Smooth muscle cell (in vitro differentiated cells): ENCODE measurements around the gene GTPBP3. TPM values are rescaled to one million over a fixed set of nuclear protein-coding genes. Genes with fewer than 3 reads are reported as not detected.

ENCODE experiments used
- DNase-seq: peaks from one replicate; lab custom pipeline; 2025; ENCODE audit not compliant: unreplicated experiment; lab: John Stamatoyannopoulos, UW
- H2AFZ ChIP-seq: fragments of 200-600 bp; sonication (generic); 2 replicates; pipeline ENCODE4 v1.6.0; 2016; ENCODE audit warnings: antibody characterized with exemption, low read depth, mild to moderate bottlenecking
- H3F3A ChIP-seq: fragments of 200-600 bp; sonication (generic); 2 replicates; pipeline ENCODE4 v1.6.0; 2017; ENCODE audit warnings: antibody characterized with exemption, low read depth
- H3K27ac ChIP-seq: fragments of 200-600 bp; sonication (generic); 2 replicates; pipeline ENCODE4 v1.5.1; 2016; ENCODE audit warnings: low read depth, mild to moderate bottlenecking
- H3K27me3 ChIP-seq: fragments of 200-600 bp; sonication (generic); 2 replicates; pipeline ENCODE4 v1.6.1; 2016; ENCODE audit warnings: low read depth, mild to moderate bottlenecking
- H3K36me3 ChIP-seq: fragments of 200-600 bp; sonication (generic); 2 replicates; pipeline ENCODE4 v1.5.1; 2016; ENCODE audit warnings: low read depth
- H3K4me1 ChIP-seq: fragments of 200-600 bp; sonication (generic); 2 replicates; pipeline ENCODE4 v1.5.1; 2016; ENCODE audit warnings: low read depth
- H3K4me2 ChIP-seq: fragments of 200-600 bp; sonication (generic); 2 replicates; pipeline ENCODE4 v1.6.0; 2016; ENCODE audit warnings: mild to moderate bottlenecking
- H3K4me3 ChIP-seq: fragments of 200-600 bp; sonication (generic); 2 replicates; pipeline ENCODE4 v1.5.1; 2016; ENCODE audit warnings: mild to moderate bottlenecking
- H3K79me2 ChIP-seq: fragments of 200-600 bp; sonication (generic); 2 replicates; pipeline ENCODE4 v1.6.0; 2016; ENCODE audit warnings: low read depth, mild to moderate bottlenecking
- H3K9ac ChIP-seq: fragments of 200-600 bp; sonication (generic); 2 replicates; pipeline ENCODE4 v1.6.0; 2016; ENCODE audit warnings: low read depth
- H3K9me3 ChIP-seq: fragments of 200-600 bp; sonication (generic); replicated peaks from 2 replicates; pipeline ENCODE4 v1.5.1; 2016; ENCODE audit warnings: low read depth
- H4K20me1 ChIP-seq: fragments of 200-600 bp; sonication (generic); 2 replicates; pipeline ENCODE4 v1.6.0; 2016; ENCODE audit warnings: low read depth
- WGBS: methylation state at CpG from one replicate; pipeline ENCODE4 v1.1.7; 2016; ENCODE audit warnings: low lambda C conversion rate; 5-methylcytosine and 5-hydroxymethylcytosine counted together
- polyA plus RNA-seq: library from polyadenylated mRNA; unstranded; fragments of >200 nt; fragmentation: Nextera tagmentation; extraction: Ambion mirVana; gene quantifications from 2 replicates; pipeline ENCODE4 v1.2.1, GENCODE V29; 2016
- total RNA-seq: library from RNA; depleted of rRNA; stranded (reverse); fragments of >200 nt; gene quantifications from 2 replicates; pipeline ENCODE4 v1.2.3, GENCODE V29; 2014
- TF ChIP-seq, protein P1 (sequence below): fragments of 200-600 bp; sonication (generic); IDR thresholded peaks from 2 replicates; pipeline ENCODE4 v1.5.1; 2017; ENCODE audit warnings: borderline replicate concordance, mild to moderate bottlenecking, antibody characterized with exemption; ENCODE audit not compliant: insufficient read depth, poor library complexity, severe bottlenecking

Gene GTPBP3
- total and polyA plus RNA-seq, 2 experiments from 2014 or later = 16.5 to 19.6 TPM

DNA sequence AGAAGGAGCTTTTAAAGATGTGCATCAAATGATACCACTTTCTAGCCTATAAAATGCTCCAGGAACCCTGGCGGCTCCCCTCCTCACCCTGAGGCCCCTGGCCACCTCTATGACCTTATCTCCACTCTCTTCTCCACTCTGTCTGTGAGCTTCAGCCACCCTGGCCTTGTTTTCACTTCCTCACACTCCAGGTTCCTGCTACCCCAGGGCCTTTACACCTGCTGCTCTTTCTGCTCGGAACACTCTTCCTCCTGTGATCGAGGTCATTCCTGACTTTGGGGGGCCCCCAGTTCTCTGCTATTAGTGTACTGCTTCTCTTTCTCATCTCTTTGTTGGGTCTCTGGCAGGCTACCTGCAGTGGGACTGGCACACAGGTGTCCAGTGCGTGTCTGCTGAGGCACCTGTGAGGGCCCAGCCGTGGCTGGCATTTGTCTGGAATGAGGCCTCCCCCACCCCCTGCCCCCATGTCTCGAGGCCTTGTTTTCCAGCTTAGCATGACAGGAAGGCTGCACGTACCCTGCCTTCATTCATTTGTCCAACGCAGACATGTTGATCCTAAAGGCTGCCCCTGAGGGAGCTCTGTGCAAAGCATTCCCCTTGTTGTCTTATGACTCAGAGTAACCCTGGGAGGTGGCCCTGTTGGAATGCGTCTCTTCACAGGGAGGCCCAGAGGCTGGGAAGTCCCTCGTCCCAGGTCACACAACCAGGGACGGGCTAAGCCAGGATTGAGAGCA is 25.7 kb upstream of the GTPBP3 start:
- Histone ChIP-seq H3K36me3 (no peaks in the 10 kb centered on the region), H3K4me1 (peaks cover 10% of the 10 kb centered on the region), H3K9ac (peak overlapping the region; percentile 75), H3K79me2 (peaks cover 36% of the 10 kb centered on the region), H4K20me1 (peaks cover 39% of the 10 kb centered on the region), H3K4me3 (peak overlapping the region; percentile 6), H3K9me3 (no peaks in the 10 kb centered on the region), H3K27me3 (no peaks in the 10 kb centered on the region), H2AFZ (no peak overlapping the region), H3F3A (no peaks in the 10 kb centered on the region), H3K27ac (peak overlapping the region; percentile 93), H3K4me2 (peak overlapping the region; percentile 65)
- 57% methylated on average over 11 of the region's 11 CpGs for WGBS
- TF ChIP-seq, protein P1, sequence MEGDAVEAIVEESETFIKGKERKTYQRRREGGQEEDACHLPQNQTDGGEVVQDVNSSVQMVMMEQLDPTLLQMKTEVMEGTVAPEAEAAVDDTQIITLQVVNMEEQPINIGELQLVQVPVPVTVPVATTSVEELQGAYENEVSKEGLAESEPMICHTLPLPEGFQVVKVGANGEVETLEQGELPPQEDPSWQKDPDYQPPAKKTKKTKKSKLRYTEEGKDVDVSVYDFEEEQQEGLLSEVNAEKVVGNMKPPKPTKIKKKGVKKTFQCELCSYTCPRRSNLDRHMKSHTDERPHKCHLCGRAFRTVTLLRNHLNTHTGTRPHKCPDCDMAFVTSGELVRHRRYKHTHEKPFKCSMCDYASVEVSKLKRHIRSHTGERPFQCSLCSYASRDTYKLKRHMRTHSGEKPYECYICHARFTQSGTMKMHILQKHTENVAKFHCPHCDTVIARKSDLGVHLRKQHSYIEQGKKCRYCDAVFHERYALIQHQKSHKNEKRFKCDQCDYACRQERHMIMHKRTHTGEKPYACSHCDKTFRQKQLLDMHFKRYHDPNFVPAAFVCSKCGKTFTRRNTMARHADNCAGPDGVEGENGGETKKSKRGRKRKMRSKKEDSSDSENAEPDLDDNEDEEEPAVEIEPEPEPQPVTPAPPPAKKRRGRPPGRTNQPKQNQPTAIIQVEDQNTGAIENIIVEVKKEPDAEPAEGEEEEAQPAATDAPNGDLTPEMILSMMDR = no peak
- no peak for DNase-seq

DNA sequence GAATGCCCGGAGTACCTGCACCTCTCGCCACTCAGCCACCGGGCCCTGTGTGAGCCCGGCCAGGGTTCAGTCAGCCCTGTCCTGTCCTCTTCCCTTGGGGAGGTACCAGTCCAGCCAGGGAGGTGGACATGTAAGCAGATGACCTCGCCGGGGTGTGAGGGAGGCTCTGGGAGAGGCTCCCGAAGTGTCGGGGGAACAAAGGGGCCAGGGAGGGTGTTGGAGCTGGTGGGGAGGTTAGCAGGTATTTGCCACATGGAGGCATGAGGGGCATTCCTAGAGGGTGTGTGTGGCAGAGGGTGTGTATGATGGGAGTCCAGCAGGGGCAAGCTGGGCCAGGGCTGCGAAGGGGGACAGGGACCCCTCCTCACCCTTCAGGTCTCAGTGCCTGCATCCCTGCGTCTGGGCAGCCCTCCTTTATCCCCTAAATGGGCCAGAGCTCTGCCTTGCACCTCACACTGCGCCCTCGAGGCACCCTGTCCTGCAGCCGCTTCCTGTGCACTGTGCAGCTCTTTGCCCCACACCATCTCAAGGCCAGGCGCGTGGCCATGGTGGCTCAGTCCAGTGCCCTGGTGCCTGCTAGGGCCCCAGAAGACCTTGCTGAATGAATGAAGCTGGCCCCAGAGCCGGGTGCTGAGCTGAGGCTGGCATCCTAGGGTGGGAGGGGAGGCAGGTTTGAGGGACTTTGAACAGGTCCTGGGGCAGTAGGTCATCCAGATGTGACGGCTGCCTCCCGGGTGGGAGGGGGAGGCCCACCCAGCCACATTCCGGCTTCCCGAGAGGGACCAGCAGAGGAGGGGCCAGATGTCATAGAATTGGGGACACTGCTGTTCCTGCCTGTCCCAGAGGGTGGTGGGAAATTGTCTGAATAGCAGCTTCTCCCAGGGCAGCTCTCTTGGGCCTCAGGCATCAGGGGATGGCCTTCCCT is 24.9 kb upstream of the GTPBP3 start:
- DNase-seq = no peak
- 81% methylated on average over 20 of the region's 20 CpGs for WGBS
- Histone ChIP-seq H4K20me1 (peaks cover 39% of the 10 kb centered on the region), H3K4me1 (peaks cover 9% of the 10 kb centered on the region), H2AFZ (no peak overlapping the region), H3K27me3 (no peaks in the 10 kb centered on the region), H3K4me2 (peak overlapping the region; percentile 65), H3K9ac (peak overlapping the region; percentile 75), H3K9me3 (no peaks in the 10 kb centered on the region), H3K79me2 (peaks cover 36% of the 10 kb centered on the region), H3K36me3 (no peaks in the 10 kb centered on the region), H3K4me3 (no peak overlapping the region), H3F3A (no peaks in the 10 kb centered on the region), H3K27ac (peak overlapping the region; percentile 93)
- TF ChIP-seq, protein P1 = no peak

DNA sequence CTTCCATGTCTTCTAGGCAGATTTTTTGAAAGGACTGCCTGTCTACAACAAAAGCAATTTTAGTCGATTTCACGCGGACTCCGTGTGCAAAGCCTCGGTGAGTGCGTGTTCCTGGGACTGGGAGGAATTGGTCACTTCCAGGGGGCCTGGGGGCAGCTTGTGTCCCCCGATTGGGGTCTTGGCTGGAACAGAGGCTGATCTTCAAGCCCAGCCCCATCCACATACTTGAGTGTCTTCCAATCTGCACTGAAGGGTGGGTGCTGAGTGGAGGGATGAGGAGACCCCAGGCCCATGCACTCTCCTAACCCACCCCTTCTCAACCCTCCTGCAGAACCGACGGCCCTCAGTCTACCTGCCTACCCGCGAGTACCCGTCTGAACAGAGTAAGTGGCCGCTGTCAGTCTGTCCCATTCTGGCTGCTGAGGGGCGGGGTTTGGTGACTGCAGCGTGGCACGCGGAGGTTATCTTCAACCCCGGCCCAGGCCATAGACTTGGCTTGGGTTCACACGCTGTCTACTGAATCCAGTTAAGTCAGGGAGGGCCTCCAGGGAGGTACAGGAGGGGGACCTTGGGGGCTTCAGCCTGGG is 23.3 kb upstream of the GTPBP3 start:
- Histone ChIP-seq H3F3A (peaks cover 4% of the 10 kb centered on the region), H3K27me3 (no peaks in the 10 kb centered on the region)
- 96% methylated on average over 19 of the region's 19 CpGs for WGBS

More for the DNA sequence above, 23.3 kb upstream of the GTPBP3 start:
- Histone ChIP-seq H3K9me3 (no peaks in the 10 kb centered on the region), H3K4me2 (no peak overlapping the region), H3K4me3 (no peak overlapping the region), H2AFZ (no peak overlapping the region), H4K20me1 (peaks cover 39% of the 10 kb centered on the region), H3K27ac (no peak overlapping the region), H3K79me2 (peaks cover 36% of the 10 kb centered on the region), H3K9ac (no peak overlapping the region), H3K36me3 (no peaks in the 10 kb centered on the region), H3K4me1 (peaks cover 9% of the 10 kb centered on the region)
- TF ChIP-seq, protein P1 = no peak
- no peak for DNase-seq
